Forelimb muscle (tissue), 1 donor: ENCODE measurements around the gene SMCHD1. TPM values are rescaled to one million over a fixed set of nuclear protein-coding genes. Genes with fewer than 3 reads are reported as not detected.
"Not testable (repeated sequence)": the region's sequence is repeated elsewhere in the genome, so short reads cannot be mapped to it uniquely, and the experiment has no call there.

Source experiments
- DNase-seq: peaks from one replicate; pipeline ENCODE4 v3.0.0-alpha.2; 2013; ENCODE audit warnings: low read depth
- polyA plus RNA-seq: library from polyadenylated mRNA; unstranded; fragments of 120-200 nt; gene quantifications from one replicate; pipeline ENCODE4 v1.2.1, GENCODE V29; 2013; ENCODE audit not compliant: insufficient read length

The SMCHD1 gene
- polyA plus RNA-seq, 1 donor: 37.2 TPM

- DNase-seq: no peak
These were observed 159.4 kb downstream of the SMCHD1 start for GRCh38 chr18:2814928-2815327.

- DNase-seq: no peak
These were observed 162.8 kb downstream of the SMCHD1 start for GRCh38 chr18:2818281-2818680.

- no peak for DNase-seq
These were observed 166.2 kb downstream of the SMCHD1 start for GRCh38 chr18:2821695-2822094.

- DNase-seq: no peak
These were observed 166.8 kb downstream of the SMCHD1 start for GRCh38 chr18:2822213-2822921.

GRCh38 chr18:2823202-2823601 is 167.7 kb downstream of the SMCHD1 start:
- no peak for DNase-seq

- no peak for DNase-seq
These were observed 168.4 kb downstream of the SMCHD1 start for GRCh38 chr18:2823966-2824365.

- DNase-seq: no peak
These were observed 169.3 kb downstream of the SMCHD1 start for GRCh38 chr18:2824865-2825264.

GRCh38 chr18:2825613-2826175 is 170.2 kb downstream of the SMCHD1 start:
- no peak for DNase-seq

GRCh38 chr18:2826581-2826980 is 171.1 kb downstream of the SMCHD1 start:
- DNase-seq: no peak

- no peak for DNase-seq
These were observed 171.5 kb downstream of the SMCHD1 start for GRCh38 chr18:2827061-2827460.

- not testable (repeated sequence) for DNase-seq
These were observed 180.6 kb downstream of the SMCHD1 start for GRCh38 chr18:2836118-2836517.

GRCh38 chr18:2837290-2837689 is 181.8 kb downstream of the SMCHD1 start:
- not testable (repeated sequence) for DNase-seq

GRCh38 chr18:2839202-2839601 is 183.7 kb downstream of the SMCHD1 start:
- no peak for DNase-seq

- no peak for DNase-seq
These were observed 185.0 kb downstream of the SMCHD1 start for GRCh38 chr18:2840521-2840920.

- DNase-seq: no peak
These were observed 187.6 kb downstream of the SMCHD1 start for GRCh38 chr18:2843146-2843545.

- no peak for DNase-seq
These were observed 189.6 kb downstream of the SMCHD1 start for GRCh38 chr18:2845172-2845571.

- DNase-seq: no peak
These were observed 191.2 kb downstream of the SMCHD1 start, which contains the start of gene EMILIN2 for GRCh38 chr18:2846636-2847316. EMILIN2 (plus strand) TSS chr18:2847006; CDS start chr18:2847189, 183 bp downstream.

GRCh38 chr18:2847317-2848246 is 192.1 kb downstream of the SMCHD1 start:
- DNase-seq: no peak

GRCh38 chr18:2848247-2849246 is 193.0 kb downstream of the SMCHD1 start:
- no peak for DNase-seq

- DNase-seq: no peak
These were observed 195.3 kb downstream of the SMCHD1 start for GRCh38 chr18:2850816-2851215.

GRCh38 chr18:2851771-2852170 is 196.2 kb downstream of the SMCHD1 start:
- DNase-seq: no peak
